HG02763 (cell line): ENCODE results near the gene MSI2.

Experiments used
- ATAC-seq: cut with Tn5 transposase; IDR thresholded peaks from one replicate; pipeline ENCODE4 v1.9.1; 2021; ENCODE audit warnings: mild to moderate bottlenecking, moderate library complexity; ENCODE audit not compliant: unreplicated experiment

The MSI2 gene

GRCh38 chr17:57582881-57583756, 326.8 kb downstream of the MSI2 start:
- ATAC-seq = no peak

DNA sequence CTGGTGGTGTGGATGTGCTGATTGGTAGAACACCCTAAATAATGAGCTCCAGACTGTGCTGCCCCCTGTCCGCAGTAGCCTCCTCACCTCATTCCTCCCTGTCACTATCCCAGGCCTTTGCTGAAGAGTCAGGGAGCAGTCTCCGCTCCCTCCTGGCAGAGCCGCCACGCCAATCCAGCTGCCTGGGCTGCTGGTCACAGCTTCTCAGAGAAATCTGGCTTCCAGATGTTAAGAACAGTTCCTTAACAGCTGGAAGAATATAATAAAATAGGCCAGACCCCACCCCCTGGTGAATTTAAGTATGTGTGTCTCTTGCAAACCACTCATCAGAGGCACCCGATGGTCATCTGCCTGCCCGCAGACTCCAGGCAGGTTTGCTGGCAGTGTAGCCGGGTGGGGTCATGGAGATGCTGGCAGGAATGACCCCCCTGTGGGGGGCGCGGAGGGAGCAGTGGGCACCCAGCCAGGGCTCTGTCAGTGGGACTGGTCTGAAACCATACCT, 327.8 kb downstream of the MSI2 start:
- ATAC-seq = no peak

DNA sequence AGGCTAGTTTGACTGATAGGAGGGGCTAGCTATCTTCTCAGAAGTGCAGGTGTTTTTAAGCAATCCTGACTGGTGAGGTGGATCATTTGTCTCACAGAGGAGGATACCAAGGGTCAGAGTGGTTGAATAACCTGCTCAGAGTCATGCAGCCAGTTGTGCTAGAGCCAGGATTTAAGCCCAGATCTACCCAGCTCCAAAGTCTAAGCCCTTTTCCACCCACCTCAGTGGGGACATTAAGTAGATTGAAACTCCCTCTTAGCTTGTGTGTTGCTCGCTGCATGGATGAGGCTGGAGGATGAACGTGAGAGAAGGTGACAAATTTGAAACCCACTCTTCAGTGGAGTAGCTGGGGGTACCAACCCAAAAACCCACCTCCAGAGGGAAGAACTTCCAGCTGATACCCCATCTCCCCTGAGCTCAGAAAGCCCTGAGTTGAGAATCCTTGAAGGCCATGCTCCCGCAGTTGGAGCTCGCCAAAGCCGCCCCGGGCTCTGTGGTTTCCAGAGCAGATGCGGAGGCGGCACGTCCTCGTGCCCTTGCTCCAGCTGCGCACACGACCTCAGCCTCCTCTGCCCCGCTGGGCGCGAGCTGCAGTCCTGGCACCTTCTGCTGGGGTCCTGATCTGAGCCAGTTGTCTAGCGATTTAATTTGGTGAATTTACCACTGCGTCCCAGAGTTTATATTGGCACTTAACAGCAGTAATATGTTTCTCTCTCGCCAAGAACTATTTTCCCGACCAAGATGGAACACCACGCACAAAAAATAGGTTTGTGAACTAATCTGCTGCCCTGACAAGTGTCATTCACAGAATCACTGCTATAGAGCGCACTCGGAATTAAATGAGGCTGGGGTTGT, 329.2 kb downstream of the MSI2 start:
- ATAC-seq = no peak

DNA sequence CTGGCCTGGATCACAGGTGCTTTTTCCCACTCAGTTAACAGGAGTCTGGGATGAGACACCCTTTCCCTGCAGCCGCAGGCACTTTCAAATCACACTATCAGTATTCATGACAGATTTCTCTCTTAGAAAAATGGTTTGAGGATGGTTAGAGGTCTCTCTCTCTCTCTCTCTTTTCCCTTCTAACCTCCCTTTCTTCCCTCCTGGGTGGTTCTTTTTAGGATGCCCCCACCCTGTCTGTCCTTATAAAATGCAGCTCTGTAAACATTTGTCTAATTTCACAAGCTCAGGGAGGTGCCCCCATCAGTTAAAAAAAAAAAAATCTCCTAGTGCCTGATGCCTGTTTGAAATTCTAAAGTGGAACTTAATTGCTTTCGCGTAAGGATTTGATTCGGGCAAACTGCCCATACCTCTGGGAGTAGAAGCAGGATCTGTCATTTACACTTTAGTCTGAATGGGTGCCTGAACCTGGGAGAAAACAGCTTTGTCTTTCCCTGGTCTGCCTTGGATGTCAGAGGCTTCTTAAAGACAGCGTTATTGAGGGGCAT, 329.9 kb downstream of the MSI2 start:
- no peak for ATAC-seq

DNA sequence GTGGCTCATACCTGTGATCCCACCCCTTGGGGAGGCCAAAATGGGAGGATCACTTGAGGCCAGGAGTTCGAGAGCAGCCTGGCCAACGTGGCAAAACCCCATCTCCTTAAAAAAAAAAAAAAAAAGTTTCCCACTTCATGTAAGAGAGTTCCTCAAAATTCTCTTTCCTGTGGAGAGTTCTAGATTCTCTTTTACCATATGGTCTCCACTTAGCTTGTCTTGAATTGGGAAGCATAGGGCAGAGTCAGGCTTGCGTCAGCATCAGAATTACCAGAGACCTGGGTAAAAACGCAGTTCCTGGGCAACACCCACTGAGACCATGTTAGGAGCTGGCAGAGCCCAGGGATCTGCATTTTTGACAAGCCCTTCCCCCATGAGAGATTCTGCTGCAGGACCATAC, 330.4 kb downstream of the MSI2 start:
- no peak for ATAC-seq

- ATAC-seq = no peak
Observed at GRCh38 chr17:57587193-57587969, 331.1 kb downstream of the MSI2 start.

DNA sequence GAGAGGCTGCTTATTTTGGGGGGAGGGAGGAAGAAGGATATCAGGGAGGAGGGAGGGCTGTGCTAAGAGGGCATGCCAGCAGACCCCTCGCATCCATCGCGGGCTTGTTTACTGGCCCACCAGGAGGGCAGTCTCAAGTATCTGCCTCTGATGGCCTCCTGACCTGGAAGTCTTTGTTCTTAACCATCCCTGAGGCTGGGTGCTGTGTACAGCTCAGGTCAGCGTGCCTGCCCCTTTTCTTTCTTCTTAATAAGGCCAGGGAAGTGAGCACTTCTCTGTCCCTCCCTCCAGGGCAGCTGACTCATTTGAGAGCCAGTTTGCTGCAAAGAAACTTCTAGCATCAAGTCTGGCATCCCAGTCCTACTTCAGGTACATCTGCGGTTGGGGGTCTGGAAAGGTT, 331.8 kb downstream of the MSI2 start:
- no peak for ATAC-seq

- no peak for ATAC-seq
Observed at GRCh38 chr17:57589151-57590034, 333.1 kb downstream of the MSI2 start.

DNA sequence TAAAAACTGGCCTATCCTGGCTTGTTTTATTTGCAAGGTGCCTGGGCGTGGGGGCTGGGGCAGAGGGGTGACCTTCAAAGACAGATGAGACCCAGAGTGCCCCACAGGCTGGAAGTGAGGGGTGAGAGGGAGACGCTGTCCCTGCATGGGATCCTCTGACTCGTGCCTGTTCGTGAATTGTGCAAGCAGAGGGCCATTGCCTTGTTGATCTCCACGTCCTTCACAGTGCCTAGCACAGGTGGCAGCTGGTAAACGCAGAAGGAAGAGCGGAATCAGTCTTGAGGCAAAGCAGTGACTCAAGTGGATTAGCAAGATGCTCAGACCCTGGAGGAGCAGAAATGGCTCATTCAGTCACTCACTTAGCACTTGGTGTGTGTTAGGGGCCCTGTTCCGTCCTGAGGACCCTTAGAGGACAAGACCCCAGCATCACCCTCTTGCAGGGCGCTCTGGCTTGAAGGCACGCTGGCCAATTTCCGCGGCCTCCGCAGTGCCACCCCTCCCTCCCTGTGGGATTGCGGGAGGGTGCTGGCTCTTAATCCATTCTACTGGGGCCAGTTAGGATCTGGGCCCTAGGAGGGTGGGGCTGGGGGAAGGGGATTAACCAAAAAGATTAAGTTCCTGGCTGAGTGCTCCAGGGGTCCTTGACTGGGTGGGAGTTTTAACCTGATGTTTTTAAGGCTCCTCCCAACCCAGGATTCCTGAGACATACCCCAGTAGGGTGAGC, 337.6 kb downstream of the MSI2 start:
- ATAC-seq = no peak

- ATAC-seq = no peak
Observed at GRCh38 chr17:57594767-57595166, 338.4 kb downstream of the MSI2 start.

DNA sequence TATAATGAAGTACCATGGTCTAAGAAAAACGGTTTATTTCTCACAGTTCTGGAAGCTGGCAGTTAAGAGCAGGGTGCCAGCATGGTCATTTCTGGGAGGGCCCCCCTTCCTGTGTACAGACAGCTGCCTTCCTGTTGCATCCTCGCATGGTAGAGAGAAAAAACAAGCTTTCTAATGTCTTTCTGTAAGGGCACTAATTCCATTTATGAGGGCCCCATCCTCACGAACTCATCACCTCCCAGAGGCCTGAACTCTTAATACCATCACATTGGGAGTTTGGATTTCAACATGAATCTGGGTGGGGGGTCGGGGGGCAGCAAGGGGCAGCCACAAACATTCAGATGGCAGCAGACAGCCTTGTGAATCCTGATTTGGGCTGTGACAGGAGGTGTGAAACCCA, 339.1 kb downstream of the MSI2 start:
- no peak for ATAC-seq

DNA sequence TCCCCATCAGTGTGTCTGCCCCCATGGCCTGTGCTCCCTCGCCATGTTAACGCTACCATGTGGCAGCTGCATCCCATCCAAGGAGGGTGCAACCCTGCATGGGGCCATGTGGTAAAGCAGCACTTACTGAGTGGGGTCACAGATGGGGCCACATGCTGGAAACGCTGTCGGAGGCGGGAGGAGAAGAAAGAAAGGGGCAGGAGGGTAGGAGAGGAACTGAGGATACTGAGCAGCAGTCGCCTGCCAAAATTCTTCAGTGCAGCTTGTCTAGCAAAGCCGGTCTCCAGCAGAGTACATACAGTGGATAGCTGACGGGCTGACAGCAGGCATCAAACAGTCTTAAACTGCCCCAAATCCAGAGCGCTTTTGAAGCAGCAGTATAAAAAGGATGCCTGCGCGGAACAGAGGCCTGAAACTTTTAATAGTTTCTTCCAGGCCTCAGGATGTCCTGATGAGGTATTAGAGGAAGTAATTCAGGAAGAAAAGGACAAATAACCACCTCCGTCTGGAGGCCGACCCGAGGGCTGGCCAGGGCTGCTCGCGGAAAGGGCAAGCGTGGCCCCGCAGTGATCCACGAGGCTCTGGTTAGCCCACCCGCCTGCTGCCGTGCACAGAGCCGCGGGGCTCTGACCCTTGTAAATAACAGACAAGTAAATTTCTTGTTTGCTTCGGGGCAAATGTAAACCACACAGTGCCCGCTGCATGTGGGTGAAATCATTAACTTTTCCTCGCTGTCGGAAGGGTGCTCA, 339.8 kb downstream of the MSI2 start:
- no peak for ATAC-seq

DNA sequence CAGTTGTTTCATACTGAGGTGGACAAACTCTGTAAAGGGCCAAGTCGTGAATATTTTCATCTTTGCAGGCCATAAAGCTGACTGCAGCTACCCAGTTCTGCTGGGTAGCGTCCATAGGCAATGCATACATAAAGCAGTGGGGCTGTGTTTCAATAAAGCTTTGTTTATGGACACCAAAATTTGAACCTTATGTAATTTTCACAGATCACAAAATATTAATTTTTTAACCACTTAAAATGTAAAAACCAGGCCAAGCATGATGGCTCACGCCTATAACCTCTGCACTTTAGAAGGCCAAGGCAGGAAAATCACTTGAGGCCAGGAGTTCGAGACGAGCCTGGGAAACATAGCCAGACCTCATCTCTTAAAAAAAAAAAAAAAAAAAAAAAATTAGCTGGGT, 340.8 kb downstream of the MSI2 start:
- ATAC-seq = no peak

DNA sequence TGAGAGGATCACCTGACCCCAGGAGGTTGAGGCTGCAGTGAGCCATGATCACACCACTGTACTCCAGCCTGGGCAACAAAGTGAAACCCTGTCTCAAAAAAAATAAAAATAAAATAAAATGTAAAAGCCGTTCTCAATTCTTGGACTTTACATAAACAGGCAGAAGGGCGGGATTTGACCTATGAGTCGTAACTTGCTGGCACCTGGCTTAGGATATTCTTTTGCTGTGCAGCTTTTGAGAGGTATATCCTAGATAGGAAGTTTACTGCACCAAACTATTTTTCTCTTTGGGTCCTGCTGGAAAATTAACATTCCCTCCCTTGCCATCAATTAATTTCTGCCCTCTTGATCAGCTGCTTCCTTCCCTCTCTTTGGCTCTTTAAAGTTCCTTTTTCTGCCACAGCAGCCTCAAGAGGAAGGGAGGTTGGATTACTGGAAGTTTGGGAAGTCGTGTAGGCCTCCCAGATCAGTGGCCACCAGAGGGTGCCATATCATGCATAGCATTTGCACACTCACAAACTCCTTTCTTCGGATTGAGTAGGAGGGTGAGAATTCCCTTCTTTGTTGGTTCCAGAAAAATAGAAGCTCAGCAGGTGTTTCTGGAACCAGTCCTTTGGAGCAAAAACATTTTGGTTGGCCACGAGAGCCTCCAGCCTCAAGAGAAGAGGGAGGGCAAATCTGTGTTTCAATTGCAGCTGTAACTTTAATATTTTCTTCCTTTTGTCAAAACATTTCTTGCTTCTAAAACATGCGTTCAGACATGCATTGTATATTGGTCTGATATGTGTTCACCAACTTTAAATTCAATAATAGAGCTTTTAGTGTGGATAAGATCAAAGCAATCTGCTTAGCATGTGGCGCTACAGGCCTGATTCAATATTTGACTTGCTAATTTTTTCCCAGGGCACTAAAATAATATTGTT, 341.5 kb downstream of the MSI2 start:
- no peak for ATAC-seq

DNA sequence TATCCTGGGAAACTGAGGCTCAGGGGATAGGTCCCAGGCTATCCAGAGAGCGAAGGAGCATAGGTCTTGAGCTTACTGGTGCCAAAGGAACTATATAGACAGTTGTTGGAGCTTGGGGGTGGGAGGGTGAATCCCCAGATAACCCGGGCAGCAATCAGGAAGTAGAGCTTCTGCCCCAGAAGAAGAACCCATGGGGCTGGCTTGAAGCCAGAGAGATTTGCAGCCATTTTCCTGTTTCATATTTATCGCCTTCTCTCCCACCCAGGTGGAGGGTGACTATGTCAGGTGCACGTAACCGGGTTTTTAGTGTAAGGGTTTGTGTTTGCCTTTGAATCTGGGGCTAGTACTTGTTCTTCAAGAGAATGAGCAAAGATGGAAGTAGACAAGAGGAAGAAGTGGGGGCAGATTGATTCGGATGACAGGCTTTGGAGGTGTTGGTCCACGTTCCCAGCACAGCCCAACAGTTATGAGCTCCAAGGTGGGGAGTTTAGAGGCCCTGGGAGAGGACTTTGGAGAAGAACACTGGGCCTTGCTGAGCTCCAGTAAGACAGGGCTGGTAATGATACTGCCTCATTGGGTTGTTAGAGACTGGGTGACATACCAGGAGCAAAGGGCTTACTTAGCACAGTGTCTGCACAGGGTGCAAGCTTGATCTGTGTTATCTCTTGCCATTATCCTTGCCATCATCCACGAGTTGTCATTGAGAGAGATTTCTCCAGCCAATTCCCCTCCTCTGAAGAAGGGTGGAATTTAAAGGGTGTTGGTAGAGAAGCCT, 343.1 kb downstream of the MSI2 start:
- no peak for ATAC-seq

GRCh38 chr17:57600074-57600473, 343.8 kb downstream of the MSI2 start:
- no peak for ATAC-seq
